ENCODE results near the gene E4F1. TPM values are rescaled to one million over a fixed set of nuclear protein-coding genes. Genes with fewer than 3 reads are reported as not detected.

Gene E4F1
- total RNA-seq, 1 experiment from 2014 or later = 34.4 TPM

DNA sequence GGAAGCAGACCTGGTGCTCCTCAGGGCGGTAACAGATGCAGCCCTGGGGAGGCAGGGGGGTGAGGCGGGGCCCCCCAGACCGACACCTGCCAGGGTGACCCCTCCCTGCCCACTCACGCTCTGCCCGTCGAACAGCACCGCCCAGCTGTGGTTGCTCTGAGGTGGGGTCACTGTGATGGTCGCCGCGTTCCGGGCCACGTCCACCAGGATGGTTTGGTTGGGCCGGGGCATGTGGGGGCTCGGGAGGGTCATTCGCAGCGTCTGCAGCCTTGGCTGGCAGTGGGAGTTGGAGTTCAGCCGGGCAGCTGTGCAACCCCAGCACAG lies 13.4 kb upstream of the E4F1 start:
- no peaks in the 10 kb centered on the region for H3K9me3 Mint-ChIP-seq
- H3K27me3 Mint-ChIP-seq (ENCODE audit: low read depth) = no peaks in the 10 kb centered on the region
- peaks cover 31% of the 10 kb centered on the region for H3K4me1 Mint-ChIP-seq
- no peak overlapping the region for H3K27ac Mint-ChIP-seq
- H3K36me3 Mint-ChIP-seq = peaks cover 25% of the 10 kb centered on the region
- no peak for DNase-seq (ENCODE audit: low spot score)
- no peak overlapping the region for H3K4me3 Mint-ChIP-seq
- ChIA-PET CTCF (interaction anchor here (0.5 to 3.4 kb wide), 2 partner anchors 15 to 281 kb away, joined by 3 to 28 read pairs; no protein-coding TSS in a partner anchor), POLR2A (interaction anchor here (0.5 to 1.9 kb wide), 5 partner anchors 10 to 163 kb away, joined by 4 to 10 read pairs (median 6); partner anchors contain the start of genes ECI1, NTHL1, TRAF7 and TSC2)
- ATAC-seq = no peak
- TF ChIP-seq RELA (CRISPR knock-in tag; IDR thresholded peaks at IDR 0.05; ENCODE audit: borderline replicate concordance) (no peak), EMX1 (CRISPR knock-in tag; IDR thresholded peaks at IDR 0.05) (no peak), SMAD3 (CRISPR knock-in tag; IDR thresholded peaks at IDR 0.05; ENCODE audit: borderline replicate concordance) (no peak), NR3C1 (CRISPR knock-in tag; conservative IDR thresholded peaks at IDR 0.05; ENCODE audit: low read depth) (no peak), ESRRA (CRISPR knock-in tag; IDR thresholded peaks at IDR 0.05; ENCODE audit: borderline replicate concordance) (no peak), MXD4 (CRISPR knock-in tag; IDR thresholded peaks at IDR 0.05; ENCODE audit: borderline replicate concordance) (no peak), ZNF416 (CRISPR knock-in tag; IDR thresholded peaks at IDR 0.05) (no peak), NFATC4 (CRISPR knock-in tag; IDR thresholded peaks at IDR 0.05) (no peak)
- TF ChIP-seq, protein P1, sequence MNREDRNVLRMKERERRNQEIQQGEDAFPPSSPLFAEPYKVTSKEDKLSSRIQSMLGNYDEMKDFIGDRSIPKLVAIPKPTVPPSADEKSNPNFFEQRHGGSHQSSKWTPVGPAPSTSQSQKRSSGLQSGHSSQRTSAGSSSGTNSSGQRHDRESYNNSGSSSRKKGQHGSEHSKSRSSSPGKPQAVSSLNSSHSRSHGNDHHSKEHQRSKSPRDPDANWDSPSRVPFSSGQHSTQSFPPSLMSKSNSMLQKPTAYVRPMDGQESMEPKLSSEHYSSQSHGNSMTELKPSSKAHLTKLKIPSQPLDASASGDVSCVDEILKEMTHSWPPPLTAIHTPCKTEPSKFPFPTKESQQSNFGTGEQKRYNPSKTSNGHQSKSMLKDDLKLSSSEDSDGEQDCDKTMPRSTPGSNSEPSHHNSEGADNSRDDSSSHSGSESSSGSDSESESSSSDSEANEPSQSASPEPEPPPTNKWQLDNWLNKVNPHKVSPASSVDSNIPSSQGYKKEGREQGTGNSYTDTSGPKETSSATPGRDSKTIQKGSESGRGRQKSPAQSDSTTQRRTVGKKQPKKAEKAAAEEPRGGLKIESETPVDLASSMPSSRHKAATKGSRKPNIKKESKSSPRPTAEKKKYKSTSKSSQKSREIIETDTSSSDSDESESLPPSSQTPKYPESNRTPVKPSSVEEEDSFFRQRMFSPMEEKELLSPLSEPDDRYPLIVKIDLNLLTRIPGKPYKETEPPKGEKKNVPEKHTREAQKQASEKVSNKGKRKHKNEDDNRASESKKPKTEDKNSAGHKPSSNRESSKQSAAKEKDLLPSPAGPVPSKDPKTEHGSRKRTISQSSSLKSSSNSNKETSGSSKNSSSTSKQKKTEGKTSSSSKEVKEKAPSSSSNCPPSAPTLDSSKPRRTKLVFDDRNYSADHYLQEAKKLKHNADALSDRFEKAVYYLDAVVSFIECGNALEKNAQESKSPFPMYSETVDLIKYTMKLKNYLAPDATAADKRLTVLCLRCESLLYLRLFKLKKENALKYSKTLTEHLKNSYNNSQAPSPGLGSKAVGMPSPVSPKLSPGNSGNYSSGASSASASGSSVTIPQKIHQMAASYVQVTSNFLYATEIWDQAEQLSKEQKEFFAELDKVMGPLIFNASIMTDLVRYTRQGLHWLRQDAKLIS (CRISPR knock-in tag; IDR thresholded peaks at IDR 0.05; ENCODE audit: borderline replicate concordance) = no peak
- TF ChIP-seq, protein P2, sequence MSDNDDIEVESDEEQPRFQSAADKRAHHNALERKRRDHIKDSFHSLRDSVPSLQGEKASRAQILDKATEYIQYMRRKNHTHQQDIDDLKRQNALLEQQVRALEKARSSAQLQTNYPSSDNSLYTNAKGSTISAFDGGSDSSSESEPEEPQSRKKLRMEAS (CRISPR knock-in tag; IDR thresholded peaks at IDR 0.05) = no peak
- TF ChIP-seq, protein P3, sequence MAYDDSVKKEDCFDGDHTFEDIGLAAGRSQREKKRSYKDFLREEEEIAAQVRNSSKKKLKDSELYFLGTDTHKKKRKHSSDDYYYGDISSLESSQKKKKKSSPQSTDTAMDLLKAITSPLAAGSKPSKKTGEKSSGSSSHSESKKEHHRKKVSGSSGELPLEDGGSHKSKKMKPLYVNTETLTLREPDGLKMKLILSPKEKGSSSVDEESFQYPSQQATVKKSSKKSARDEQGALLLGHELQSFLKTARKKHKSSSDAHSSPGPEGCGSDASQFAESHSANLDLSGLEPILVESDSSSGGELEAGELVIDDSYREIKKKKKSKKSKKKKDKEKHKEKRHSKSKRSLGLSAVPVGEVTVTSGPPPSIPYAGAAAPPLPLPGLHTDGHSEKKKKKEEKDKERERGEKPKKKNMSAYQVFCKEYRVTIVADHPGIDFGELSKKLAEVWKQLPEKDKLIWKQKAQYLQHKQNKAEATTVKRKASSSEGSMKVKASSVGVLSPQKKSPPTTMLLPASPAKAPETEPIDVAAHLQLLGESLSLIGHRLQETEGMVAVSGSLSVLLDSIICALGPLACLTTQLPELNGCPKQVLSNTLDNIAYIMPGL (CRISPR knock-in tag; IDR thresholded peaks at IDR 0.05) = no peak
- TF ChIP-seq, protein P4, sequence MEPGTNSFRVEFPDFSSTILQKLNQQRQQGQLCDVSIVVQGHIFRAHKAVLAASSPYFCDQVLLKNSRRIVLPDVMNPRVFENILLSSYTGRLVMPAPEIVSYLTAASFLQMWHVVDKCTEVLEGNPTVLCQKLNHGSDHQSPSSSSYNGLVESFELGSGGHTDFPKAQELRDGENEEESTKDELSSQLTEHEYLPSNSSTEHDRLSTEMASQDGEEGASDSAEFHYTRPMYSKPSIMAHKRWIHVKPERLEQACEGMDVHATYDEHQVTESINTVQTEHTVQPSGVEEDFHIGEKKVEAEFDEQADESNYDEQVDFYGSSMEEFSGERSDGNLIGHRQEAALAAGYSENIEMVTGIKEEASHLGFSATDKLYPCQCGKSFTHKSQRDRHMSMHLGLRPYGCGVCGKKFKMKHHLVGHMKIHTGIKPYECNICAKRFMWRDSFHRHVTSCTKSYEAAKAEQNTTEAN (CRISPR knock-in tag; IDR thresholded peaks at IDR 0.05) = no peak
- TF ChIP-seq, protein P5, sequence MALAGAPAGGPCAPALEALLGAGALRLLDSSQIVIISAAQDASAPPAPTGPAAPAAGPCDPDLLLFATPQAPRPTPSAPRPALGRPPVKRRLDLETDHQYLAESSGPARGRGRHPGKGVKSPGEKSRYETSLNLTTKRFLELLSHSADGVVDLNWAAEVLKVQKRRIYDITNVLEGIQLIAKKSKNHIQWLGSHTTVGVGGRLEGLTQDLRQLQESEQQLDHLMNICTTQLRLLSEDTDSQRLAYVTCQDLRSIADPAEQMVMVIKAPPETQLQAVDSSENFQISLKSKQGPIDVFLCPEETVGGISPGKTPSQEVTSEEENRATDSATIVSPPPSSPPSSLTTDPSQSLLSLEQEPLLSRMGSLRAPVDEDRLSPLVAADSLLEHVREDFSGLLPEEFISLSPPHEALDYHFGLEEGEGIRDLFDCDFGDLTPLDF (CRISPR knock-in tag; IDR thresholded peaks at IDR 0.05) = no peak
- TF ChIP-seq, protein P6, sequence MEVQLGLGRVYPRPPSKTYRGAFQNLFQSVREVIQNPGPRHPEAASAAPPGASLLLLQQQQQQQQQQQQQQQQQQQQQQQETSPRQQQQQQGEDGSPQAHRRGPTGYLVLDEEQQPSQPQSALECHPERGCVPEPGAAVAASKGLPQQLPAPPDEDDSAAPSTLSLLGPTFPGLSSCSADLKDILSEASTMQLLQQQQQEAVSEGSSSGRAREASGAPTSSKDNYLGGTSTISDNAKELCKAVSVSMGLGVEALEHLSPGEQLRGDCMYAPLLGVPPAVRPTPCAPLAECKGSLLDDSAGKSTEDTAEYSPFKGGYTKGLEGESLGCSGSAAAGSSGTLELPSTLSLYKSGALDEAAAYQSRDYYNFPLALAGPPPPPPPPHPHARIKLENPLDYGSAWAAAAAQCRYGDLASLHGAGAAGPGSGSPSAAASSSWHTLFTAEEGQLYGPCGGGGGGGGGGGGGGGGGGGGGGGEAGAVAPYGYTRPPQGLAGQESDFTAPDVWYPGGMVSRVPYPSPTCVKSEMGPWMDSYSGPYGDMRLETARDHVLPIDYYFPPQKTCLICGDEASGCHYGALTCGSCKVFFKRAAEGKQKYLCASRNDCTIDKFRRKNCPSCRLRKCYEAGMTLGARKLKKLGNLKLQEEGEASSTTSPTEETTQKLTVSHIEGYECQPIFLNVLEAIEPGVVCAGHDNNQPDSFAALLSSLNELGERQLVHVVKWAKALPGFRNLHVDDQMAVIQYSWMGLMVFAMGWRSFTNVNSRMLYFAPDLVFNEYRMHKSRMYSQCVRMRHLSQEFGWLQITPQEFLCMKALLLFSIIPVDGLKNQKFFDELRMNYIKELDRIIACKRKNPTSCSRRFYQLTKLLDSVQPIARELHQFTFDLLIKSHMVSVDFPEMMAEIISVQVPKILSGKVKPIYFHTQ (CRISPR knock-in tag; IDR thresholded peaks at IDR 0.05) = no peak
- TF ChIP-seq, protein P7, sequence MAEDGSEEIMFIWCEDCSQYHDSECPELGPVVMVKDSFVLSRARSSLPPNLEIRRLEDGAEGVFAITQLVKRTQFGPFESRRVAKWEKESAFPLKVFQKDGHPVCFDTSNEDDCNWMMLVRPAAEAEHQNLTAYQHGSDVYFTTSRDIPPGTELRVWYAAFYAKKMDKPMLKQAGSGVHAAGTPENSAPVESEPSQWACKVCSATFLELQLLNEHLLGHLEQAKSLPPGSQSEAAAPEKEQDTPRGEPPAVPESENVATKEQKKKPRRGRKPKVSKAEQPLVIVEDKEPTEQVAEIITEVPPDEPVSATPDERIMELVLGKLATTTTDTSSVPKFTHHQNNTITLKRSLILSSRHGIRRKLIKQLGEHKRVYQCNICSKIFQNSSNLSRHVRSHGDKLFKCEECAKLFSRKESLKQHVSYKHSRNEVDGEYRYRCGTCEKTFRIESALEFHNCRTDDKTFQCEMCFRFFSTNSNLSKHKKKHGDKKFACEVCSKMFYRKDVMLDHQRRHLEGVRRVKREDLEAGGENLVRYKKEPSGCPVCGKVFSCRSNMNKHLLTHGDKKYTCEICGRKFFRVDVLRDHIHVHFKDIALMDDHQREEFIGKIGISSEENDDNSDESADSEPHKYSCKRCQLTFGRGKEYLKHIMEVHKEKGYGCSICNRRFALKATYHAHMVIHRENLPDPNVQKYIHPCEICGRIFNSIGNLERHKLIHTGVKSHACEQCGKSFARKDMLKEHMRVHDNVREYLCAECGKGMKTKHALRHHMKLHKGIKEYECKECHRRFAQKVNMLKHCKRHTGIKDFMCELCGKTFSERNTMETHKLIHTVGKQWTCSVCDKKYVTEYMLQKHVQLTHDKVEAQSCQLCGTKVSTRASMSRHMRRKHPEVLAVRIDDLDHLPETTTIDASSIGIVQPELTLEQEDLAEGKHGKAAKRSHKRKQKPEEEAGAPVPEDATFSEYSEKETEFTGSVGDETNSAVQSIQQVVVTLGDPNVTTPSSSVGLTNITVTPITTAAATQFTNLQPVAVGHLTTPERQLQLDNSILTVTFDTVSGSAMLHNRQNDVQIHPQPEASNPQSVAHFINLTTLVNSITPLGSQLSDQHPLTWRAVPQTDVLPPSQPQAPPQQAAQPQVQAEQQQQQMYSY (CRISPR knock-in tag; IDR thresholded peaks at IDR 0.05) = no peak
- TF ChIP-seq, protein P8, sequence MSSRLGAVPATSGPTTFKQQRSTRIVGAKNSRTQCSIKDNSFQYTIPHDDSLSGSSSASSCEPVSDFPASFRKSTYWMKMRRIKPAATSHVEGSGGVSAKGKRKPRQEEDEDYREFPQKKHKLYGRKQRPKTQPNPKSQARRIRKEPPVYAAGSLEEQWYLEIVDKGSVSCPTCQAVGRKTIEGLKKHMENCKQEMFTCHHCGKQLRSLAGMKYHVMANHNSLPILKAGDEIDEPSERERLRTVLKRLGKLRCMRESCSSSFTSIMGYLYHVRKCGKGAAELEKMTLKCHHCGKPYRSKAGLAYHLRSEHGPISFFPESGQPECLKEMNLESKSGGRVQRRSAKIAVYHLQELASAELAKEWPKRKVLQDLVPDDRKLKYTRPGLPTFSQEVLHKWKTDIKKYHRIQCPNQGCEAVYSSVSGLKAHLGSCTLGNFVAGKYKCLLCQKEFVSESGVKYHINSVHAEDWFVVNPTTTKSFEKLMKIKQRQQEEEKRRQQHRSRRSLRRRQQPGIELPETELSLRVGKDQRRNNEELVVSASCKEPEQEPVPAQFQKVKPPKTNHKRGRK (CRISPR knock-in tag; IDR thresholded peaks at IDR 0.05; ENCODE audit: borderline replicate concordance) = no peak
- TF ChIP-seq, protein P9, sequence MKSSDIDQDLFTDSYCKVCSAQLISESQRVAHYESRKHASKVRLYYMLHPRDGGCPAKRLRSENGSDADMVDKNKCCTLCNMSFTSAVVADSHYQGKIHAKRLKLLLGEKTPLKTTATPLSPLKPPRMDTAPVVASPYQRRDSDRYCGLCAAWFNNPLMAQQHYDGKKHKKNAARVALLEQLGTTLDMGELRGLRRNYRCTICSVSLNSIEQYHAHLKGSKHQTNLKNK (CRISPR knock-in tag; IDR thresholded peaks at IDR 0.05) = no peak
- TF ChIP-seq, protein P10, sequence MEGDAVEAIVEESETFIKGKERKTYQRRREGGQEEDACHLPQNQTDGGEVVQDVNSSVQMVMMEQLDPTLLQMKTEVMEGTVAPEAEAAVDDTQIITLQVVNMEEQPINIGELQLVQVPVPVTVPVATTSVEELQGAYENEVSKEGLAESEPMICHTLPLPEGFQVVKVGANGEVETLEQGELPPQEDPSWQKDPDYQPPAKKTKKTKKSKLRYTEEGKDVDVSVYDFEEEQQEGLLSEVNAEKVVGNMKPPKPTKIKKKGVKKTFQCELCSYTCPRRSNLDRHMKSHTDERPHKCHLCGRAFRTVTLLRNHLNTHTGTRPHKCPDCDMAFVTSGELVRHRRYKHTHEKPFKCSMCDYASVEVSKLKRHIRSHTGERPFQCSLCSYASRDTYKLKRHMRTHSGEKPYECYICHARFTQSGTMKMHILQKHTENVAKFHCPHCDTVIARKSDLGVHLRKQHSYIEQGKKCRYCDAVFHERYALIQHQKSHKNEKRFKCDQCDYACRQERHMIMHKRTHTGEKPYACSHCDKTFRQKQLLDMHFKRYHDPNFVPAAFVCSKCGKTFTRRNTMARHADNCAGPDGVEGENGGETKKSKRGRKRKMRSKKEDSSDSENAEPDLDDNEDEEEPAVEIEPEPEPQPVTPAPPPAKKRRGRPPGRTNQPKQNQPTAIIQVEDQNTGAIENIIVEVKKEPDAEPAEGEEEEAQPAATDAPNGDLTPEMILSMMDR (IDR thresholded peaks at IDR 0.05) = no peak
